ENCODE measurements around the gene ITGA11.
A peak's percentile ranks its signal among the peaks of the same experiment; 100 is the strongest.

ITGA11 gene

DNA sequence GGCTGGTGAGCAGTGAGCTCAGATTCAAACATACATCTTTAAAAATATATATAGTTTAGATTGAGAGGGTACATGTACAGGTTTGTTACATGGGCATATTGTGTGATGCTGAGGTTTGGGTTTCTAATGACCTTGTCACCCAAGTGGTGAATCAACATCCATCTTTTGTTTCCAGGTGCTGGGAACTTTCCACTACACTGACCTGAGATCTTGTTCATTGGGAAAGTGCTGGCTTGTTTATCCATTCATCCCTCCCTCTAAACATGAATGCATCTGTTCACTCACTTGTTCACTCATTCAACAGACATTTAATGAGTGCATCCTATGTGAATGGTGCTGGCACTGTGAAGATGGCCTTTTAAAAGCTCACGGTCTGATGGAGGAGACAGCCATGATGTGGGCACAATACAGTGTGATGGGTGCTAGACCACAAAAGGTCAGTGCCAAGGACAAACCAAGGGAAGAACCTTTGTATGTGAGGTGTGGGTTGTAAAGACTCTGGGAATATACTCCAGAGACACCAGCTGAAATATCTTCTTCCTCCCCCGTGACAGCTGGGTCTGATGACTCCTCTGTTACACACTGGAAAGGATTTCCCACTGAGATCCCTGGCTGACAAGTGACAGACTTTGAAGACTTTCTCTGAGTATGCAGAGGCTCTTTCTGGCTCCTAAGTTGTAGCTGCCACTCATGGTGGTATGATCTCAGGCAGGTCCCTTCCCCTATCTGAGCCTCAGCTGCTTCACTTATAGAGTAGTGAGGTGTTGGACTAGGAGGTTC is 16.2 kb upstream of the ITGA11 start:
- no peak for DNase-seq

DNA sequence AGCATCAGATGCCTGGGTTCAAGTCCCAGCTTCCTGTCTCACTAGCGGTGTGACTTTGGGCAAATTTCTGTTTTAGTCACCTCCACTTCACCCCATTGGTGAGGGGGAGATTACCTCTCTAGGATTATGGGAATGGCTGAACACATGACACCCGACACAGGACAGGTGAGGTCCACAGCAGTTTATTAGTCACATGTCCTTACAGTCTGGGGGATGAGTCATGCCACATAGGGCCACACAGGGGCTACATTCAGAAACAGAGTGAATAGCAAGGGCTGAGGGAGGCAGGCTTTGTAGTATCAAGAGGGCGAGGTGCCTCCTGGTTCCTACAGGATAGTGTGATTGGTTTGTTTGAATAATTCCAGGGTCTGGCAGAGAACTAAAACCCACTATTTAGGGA is 15.2 kb upstream of the ITGA11 start:
- no peak for DNase-seq

DNA sequence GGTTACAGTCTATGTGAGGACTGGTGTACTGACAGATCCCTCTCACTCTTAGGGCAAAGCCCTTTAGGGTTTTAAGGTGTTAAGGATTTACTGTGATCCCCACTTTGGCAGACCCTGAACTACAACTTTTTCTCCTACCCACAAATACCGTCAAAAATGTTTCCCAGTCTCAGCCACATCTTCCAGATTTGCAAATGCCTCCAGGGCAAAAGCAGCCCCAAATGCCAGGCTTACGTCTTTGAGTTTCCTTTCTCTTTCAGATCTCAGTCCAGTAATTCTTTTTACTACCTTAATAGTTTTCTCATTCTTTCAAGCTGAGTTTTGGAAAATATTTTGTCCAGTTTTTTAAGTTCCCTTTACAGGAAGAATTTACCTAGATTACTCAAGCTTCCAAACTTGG is 13.4 kb upstream of the ITGA11 start:
- DNase-seq: no peak

DNA sequence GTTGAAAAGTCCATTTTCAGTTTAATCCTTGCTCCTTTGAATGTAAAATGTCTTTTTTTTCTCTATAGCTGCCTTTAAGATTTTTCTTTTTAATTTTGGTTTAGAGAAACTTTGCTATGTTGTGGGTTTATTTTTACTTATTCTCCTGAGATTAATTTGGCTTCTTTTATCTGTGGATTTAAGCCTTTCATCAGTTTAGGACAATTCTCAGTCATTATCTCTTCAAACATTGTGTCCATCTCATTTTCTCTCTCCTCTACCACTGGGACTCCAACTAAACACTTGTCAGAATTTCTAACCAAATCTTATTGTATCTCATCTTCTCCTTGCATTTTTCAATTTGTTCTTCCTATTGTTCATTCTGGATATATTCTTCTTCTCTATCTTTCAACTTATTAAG is 12.4 kb upstream of the ITGA11 start:
- no peak for DNase-seq

DNA sequence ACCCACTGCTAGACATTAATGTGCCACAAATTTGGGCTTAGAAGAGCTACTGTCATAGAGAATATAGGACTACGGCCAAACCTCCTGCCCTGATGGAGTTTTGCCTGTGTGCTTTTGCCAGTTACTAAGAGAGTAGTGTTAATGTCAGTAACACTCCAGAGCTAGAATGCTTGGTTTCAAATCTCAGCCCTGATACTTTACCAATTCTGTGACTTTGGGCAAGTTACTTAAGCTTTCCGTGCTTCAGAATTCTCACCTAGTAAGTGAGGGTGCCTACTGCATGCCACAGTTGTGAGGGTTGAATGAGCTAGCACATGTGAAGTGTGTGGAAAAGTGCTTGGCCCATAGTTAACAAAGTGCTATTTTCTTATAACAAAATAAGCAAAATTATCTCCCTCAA is 10.9 kb upstream of the ITGA11 start:
- no peak for DNase-seq

DNA sequence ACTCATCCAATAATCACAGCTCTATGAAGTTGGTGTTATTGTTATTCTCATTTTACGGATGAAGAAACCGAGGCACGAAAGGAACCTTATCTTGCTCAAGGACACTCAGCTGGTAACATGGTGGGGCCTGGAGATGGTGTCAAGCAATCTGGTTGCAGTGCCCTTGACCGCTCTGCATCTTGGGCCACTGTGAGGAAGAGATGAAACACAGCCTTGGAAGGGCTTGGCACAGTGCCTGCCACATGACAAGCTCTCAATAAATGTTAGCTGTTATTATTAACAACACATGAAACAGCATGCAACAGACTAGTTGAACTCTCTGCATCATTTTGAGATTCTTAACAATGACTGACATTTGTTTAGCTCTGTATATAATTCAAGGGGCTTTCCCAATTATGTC is 10.1 kb upstream of the ITGA11 start:
- DNase-seq: no peak

DNA sequence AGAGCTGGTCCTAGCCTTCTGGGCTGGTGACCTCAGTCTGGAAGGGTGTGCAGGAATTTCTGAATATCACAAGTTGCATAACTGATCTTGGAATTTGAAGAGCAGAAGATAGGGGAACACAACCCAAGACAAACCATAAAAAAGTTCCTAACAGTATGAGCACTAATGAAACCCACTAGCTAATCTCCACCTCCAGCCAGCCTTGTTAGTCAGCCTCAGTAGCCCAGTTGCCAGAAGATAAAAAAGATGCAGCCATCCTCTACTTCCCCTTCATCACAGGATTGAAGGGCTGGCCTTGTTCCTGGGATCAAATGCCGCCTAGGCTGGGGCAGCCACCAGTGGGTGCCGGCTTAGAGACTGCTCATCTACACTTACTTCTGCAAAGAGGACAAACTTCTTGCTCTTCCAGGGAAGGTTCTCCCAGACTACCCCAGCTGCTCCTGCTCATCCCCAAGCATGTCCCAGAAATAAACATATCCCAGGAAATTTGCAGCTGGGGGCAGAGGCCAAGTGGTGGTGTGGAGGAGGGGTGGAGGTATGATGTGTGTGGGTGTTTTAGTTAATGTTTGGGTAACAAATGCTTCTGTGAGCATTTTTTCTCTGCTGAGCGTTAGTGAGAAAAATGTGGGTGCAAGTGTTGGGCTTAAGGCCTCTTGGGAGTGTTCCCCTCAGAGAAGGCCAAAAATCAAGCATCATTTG is 9.2 kb upstream of the ITGA11 start:
- peak; percentile 69 for DNase-seq

DNA sequence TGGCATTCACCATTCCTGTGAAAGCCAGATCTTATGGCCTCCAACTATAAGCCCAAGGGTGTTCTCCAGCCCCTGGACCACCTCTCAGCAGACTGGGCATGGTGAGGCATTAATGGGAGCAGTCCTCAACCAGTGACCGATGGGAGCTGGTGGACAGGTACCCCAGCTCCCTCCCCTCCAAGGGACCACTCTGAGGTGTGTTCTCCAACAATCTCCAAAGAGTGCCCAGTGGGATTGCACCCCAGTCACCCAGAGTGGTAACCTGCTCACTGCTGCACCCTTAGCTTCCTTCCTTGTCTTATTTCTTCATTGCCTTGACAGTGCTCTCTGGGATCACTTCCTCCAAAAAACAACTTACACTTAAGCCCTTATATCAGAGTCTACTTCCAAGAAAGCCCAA is 8.2 kb upstream of the ITGA11 start:
- no peak for DNase-seq

DNA sequence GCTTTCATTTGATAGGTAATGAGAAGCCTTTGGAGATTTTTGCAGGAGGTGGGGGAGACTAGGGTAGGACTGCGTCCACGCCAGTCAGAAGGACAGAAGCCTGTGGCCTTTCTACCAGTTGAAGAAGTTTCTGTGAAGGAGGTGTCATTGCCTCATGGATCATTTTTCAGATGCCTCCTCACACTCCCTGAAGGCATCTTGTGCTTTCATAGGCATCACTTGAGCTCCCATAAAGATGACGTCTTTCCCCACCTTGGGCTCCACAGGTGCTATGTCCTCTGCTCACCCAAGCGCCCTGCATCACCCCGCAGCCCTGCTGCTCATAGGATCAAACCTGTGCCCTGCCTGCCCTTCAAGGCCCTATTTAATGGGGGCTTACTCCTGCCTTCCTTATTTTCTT is 7.5 kb upstream of the ITGA11 start:
- no peak for DNase-seq

DNA sequence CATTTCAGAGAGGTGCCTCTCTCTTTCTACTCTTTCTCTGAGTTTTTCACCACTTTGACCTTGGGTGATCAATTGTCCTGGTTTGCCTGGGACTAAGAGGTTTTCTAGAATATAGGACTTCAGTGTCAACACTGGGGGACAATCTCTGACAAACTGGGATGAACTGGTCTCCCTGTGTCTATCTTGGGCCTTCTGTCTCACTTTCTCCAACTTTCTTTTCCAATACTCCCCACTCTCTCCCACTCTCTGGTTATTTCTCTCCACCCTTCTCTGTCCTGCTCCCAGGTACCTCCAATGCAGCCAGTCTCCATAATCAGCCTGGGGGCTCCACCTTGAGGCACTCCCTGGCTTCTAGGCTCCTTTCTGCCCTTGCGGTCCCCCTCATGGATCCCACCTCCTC is 4.7 kb upstream of the ITGA11 start:
- no peak for DNase-seq

DNA sequence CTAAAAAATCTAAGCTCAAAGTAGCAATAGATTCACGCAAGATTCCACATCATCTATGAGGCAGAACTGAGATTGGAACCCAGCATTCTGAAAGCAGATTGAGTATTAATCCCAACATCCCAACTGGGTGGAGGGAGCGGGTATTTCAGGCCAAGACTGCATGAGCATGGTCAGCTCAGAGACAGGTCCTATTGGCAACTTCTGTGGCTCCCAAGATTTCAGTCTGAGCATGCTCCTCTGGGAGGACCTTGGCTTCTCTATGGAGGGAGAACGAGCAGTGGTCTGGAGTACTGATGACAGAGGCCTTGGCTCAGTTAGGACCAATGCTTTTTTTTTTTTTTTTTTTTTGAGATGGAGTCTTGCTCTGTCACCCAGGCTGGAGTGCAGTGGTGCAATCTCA is 4.0 kb upstream of the ITGA11 start:
- no peak for DNase-seq

DNA sequence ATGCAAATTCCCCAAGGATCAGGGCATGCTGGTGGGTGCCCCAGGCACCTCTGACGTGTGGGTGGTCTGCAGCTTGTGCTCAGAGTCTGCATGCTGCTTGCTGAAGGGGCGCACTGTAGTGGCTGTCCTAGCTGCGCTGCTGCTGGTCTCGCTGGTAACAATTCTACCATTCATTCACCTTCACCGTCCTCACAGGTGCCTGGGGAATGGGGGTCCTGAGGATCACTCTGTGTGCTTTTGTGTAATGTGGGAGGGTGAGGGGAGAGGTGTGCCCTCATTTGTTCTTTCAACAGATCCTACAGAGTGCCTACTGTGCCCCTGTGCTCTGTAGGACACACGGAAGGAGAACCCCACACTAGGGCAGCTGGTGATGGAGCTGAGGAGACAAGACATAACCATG is 2.1 kb upstream of the ITGA11 start:
- no peak for DNase-seq

DNA sequence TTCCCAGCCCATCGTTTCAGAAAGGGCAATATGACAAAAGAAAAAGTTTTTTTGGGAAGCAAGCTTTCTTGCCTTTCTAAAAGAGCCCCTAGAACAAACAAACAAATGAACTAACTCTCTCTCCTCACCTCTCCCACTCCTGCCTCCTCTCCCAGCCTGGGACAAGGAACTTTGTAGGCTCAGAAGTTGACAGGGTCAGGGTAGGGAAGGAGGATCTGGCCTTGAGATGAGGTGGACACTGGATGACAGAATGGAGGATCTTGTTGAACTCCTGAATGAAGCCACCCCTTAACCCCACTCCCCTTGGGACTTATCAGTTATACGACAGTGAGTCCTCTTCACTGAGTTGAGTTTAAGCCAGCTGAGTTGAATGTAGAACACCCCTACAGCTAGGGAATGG is 1.6 kb upstream of the ITGA11 start:
- no peak for DNase-seq

DNA sequence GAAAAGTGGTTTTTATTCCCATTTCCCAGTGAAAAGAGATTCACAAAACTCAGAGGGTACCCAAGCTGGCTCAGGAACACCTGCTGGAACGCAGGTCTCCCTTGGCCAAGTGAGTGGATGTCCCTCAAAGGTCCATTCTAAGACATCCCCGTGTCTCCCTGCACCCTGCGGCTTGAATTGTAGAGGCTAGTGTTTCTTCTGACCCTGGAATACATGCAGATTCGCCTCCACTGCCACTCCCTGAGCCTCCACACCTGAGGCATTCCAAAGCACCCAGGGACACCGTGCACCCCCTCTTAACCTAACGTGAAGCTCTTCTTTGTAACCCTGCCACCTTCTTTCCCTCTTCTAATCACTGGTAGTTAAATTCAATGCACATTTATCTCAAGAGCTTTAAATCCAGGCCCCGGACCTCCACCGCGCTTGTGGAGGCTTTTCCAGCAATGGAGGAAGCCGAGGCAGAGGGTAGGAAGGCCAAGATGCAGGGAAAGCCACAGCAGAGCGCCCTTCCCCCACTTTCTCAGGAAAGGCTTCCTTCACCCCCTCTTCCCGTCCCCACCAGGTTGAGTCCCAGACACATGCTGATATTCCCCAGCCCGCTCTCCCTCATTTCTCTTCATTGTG is 590 bp upstream of the ITGA11 start:
- DNase-seq: no peak

DNA sequence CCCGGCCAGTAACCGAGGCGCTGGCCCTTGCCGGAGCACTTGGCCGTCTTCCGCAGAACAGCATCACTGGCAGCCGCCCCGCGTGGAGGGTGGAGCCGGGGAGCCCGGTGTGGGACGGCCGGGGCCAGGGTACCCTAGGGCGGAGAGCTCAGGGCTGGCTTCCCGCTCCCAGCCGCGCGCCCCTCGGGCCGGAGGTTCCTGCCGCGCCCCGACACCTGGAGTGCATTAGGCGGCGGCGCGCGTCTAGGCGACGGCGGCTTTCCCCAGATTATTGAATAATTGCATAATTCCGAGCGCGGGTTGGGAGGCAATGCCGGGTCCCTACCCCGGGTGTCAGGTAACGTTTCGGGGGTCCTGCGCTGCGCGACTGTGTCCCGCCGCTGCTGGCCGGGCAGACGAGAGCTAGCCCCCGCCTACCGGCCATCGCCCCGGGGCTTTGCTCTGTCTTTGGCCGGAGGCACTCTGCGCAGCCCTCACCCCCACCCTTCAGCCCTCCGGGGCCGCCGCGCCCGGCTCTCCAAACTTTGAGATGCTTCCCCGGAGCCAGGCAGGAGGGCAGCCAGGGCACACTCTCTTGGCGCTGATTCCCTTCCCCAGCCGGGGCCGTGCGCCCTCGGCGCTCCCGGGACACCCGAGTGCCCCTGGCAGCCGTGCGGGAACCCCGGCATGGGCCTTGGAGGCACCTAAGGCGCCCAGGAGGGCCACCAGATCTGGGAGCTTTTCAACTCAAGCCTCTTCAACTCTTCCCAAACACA is 749 bp downstream of the ITGA11 start:
- DNase-seq: no peak

DNA sequence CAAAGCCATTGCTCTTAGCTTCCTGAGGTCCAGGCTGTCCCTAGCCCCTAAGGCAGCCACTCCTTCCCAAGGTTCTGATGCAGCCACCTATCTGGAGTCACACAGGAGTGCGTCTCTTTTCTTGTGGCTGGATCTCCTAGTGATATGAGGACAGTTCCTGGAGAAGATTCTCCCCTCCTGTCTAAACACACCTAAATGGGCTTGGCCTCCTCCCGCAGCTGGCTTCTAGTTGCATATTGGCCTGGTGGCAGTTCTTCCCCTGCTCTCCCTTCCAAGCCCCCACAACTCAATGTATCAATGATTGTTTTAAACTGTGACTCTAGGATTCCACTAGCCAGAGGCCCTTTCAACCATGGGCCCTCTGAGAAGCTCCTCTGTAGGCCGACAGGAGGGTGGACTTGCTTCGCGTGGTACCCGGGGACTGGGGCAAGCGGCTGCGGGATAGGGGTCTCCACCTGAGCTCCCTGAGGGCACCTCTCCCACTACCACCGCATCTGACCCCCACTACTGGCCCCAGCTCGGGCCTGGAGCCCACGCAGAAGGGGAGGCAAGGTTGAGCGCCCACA is 1.4 kb downstream of the ITGA11 start:
- DNase-seq: no peak

DNA sequence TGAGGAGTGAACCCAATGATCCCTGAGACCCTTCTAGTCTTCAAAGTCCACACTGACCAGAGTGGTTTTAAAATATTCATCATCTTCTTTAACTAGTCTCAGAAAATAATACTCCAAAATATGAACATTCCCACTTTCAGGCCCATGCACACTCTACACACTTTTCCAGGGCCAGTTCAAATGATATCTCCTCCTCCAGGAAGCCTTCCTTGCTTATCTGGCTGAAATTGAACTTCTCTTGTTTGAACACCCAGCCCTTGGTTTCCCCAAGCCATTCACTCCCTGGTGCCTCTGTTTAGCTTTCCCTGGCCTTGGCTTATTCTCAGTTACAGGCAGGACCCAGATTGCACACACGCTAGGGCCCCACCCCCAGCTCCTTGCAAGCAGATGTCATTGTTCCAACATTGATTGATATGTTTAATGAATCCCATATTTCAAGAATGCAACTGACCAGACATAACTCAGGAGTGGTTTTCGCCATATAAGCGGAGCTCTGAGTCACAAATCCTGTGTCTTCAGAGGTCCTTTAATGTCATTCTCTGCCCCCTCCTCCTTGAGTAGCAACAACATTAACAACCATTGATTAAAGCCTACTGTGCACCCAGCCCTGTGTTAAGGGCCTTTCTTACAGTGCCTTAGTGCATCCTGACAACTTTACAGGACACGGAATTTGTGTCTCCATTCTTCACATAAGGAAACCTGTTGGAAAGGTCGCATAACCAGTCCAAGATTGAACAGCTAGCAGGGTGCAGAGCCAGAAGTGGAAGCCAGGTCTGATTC is 2.1 kb downstream of the ITGA11 start:
- DNase-seq: no peak

DNA sequence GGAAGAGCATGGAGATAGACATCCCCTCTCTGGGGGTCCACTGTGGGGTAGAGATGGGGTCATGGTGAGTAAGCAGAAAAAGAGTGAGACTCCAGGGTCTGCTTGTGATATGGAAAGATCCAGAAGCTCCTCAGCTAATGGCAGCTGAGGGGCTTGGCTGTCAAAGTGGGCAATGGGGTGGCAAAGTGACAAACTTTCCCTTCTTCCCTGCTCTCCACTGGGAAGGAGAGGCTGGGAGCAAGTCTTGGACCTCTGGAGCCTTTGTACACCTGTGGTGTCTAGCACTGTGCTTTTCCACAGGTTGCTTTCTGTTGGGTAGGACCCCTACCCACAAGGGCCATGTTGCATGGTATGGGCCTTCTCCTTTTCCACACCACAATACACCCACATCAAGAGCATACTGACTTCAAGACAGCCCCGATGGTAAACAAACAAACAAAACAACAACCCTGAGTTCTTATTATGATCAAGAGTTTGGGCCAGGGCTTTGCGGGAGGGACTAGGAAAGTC is 3.5 kb downstream of the ITGA11 start:
- DNase-seq: no peak

DNA sequence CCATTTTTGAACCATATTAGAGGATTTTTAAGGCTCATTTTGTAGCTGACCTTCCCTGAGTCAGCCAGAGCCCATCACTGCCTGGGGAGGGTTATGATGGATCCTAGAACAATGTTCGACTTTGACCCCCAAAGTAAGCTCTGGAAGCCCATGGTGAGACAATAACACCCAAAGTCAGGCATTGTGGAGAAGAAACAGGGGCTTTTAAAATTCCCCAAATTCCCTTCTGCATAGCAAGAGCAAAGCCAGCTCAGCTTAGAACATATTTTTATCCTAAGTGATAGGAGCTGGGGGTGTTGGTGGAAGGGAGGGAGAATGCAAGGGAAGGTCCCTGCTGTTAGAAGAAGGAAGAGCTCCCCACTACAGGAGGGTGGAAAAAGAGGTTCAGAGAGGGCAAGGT is 4.0 kb downstream of the ITGA11 start:
- no peak for DNase-seq

DNA sequence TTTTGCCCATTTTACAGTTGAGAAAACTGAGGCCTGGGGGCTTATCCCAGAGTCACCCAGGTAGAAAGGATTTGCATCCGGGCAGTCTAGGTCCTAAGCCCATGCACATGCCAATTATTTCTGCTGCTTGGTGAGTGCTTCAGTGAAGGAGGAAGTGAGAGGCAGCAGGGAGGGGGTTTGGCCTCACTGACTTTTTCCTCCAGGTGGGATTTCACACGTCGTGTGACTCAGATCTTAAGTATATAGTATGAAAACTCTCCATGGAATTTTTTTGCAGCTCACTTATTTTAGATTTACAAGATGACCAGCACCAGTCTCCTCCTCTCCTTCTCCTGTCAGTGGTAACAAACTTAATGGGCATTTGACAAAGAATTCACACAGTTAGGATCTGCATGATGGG is 4.6 kb downstream of the ITGA11 start:
- no peak for DNase-seq

DNA sequence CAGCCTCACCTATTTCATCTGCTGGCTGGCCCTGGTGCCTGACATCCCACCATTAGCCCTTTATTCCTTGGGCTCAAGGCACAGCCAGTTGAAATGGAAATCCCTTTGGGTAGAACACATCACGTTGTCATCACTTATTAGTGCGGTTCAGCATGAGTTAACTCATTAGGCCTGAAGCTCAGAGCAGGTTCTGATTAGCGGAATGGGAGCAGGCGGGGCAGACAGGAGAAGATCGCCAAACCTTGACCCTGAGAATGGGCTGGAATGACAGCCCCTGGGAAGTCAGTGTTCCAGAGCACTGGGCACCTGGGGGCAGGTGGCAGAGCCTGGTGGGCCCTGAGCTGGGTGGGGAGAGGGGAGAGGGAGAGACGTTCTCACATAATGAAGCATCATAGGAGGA is 5.8 kb downstream of the ITGA11 start:
- DNase-seq: no peak

DNA sequence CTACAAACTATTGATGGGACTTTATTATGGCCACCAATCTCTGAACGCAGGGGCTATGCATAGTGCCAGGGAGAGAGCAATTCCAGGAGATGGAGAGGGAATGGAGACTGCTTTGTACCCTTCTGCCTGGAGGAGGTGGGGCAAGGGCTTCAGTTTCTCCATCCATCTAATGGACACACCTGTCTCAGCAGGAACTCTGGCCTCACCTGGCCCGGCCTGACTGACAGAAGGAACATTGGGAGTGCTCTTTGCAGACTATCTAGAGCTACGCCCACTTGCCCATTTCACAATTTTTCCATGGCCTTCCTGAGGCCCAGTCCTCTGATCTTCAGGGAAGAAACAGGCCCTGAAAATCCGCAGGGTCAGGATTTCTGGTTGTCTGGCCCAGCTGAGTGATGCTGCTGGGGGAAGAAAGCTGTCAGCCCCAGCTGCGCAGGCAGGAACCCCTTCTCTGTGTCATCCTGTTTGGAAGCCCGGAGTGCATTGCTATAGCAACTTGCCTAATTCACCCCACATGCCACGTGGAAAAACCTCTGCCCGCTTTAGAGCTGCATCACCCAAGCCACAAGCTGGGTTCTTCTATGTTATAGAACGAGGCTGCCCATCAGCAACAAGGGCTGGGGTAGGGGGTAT is 6.4 kb downstream of the ITGA11 start:
- no peak for DNase-seq
